Esophagus muscularis mucosa (tissue), 4 donors: ENCODE results near the gene PPP2R1B.

ENCODE experiments used
- CTCF ChIP-seq, 3 experiments: fragments of 200-600 bp in 2 of 3; fragments of 450-650 bp in 1 of 3; sonication (generic) in 2 of 3; IDR thresholded peaks; one replicate each; pipeline ENCODE4 v1.5.1; 2017 to 2019; ENCODE audit warnings: antibody characterized with exemption in 3 of 3, mild to moderate bottlenecking in 2 of 3, moderate library complexity in 1 of 3
- EP300 ChIP-seq: sonication (generic); formaldehyde crosslinking; IDR thresholded peaks from one replicate; pipeline ENCODE4 v1.6.1; 2017; ENCODE audit warnings: antibody characterized with exemption
- POLR2AphosphoS5 ChIP-seq, 2 donors: sonication (generic); formaldehyde crosslinking; IDR thresholded peaks; one replicate each; pipeline ENCODE4 v1.6.1; 2017; ENCODE audit warnings: antibody characterized with exemption in 2 of 2

DNA sequence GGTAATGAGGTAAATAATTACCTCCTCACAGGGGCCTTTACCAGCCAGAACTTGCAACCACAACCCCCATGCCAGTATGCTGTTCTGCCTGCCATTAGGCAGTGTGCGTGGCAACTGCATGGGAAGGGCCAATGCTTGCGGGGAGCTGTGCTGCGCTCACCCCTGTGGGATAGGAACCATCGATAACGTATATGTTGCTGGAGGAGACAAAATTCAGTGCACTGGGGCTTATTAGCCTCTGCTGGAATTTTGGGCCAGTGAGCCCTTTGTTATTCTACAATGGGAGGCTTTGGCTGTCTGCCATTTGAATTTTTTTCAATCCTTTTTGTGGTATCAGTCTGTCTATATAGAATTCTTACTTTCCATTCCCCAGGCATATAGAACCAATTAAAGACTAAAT, 47.3 kb downstream of the PPP2R1B start:
- TF ChIP-seq POLR2AphosphoS5 (IDR thresholded peaks at IDR 0.05), result no peak
- no peak for TF ChIP-seq CTCF (IDR thresholded peaks at IDR 0.05)
- no peak for TF ChIP-seq EP300
